ENCODE measurements around the gene PUSL1.

PUSL1 gene

GRCh38 chr1:1317420-1317819, 9.0 kb downstream of the PUSL1 start:
- Histone ChIP-seq H3K9me2 (replicated peaks; ENCODE audit: control insufficient read depth, low read length) (no peaks in the 10 kb centered on the region), H3K4me3 (ENCODE audit: low read length) (no peak overlapping the region), H3K4me2 (ENCODE audit: low read length) (no peak overlapping the region), H3K27me3 (ENCODE audit: control insufficient read depth, low read length) (no peaks in the 10 kb centered on the region), H3K4me1 (ENCODE audit: control insufficient read depth, low read length) (0 out of 2 replicates have a peak, but pooled peaks cover 2% of the 10 kb centered on the region), H3K27ac (ENCODE audit: low read depth, low read length) (no peak overlapping the region), H3K9me3 (ENCODE audit: control insufficient read depth, insufficient read depth, low read length) (no peaks in the 10 kb centered on the region), H3K36me3 (ENCODE audit: control insufficient read depth, low read length) (peaks cover 76% of the 10 kb centered on the region), H3F3A (ENCODE audit: control insufficient read depth, insufficient read depth) (peaks cover 9% of the 10 kb centered on the region; the same call in 1 of the 2 replicates), H3K79me2 (ENCODE audit: control insufficient read depth, low read length) (peaks cover 47% of the 10 kb centered on the region), H4K20me1 (ENCODE audit: control insufficient read depth, insufficient read depth, low read depth, low read length) (peaks cover 14% of the 10 kb centered on the region; the same call in 1 of the 2 replicates)
- TF ChIP-seq CTCF (IDR thresholded peaks at IDR 0.05; ENCODE audit: low read depth, low read length, poor library complexity, severe bottlenecking) (no peak), EZH2phosphoT487 (IDR thresholded peaks at IDR 0.05; ENCODE audit: borderline replicate concordance, low read length) (no peak)

- H3K79me2 ChIP-seq (ENCODE audit: control insufficient read depth, low read length) = peaks cover 54% of the 10 kb centered on the region
- no peak overlapping the region for H3K27ac ChIP-seq (ENCODE audit: low read depth, low read length)
- peaks cover 9% of the 10 kb centered on the region; the same call in 1 of the 2 replicates for H3F3A ChIP-seq (ENCODE audit: control insufficient read depth, insufficient read depth)
- peaks cover 72% of the 10 kb centered on the region for H3K36me3 ChIP-seq (ENCODE audit: control insufficient read depth, low read length)
- peaks cover 6% of the 10 kb centered on the region for H3K4me1 ChIP-seq (ENCODE audit: control insufficient read depth, low read length)
- H3K27me3 ChIP-seq (ENCODE audit: control insufficient read depth, low read length) = no peaks in the 10 kb centered on the region
- H4K20me1 ChIP-seq (ENCODE audit: control insufficient read depth, insufficient read depth, low read depth, low read length) = peaks cover 18% of the 10 kb centered on the region
- H3K4me3 ChIP-seq (ENCODE audit: low read length) = no peak overlapping the region
- no peak for TF ChIP-seq CTCF (IDR thresholded peaks at IDR 0.05; ENCODE audit: low read depth, low read length, poor library complexity, severe bottlenecking)
- TF ChIP-seq EZH2phosphoT487 (IDR thresholded peaks at IDR 0.05; ENCODE audit: borderline replicate concordance, low read length) = no peak
- no peak overlapping the region for H3K4me2 ChIP-seq (ENCODE audit: low read length)
- H3K9me2 ChIP-seq (replicated peaks; ENCODE audit: control insufficient read depth, low read length) = no peaks in the 10 kb centered on the region
- H3K9me3 ChIP-seq (ENCODE audit: control insufficient read depth, insufficient read depth, low read length) = no peaks in the 10 kb centered on the region
These were observed 9.8 kb downstream of the PUSL1 start for GRCh38 chr1:1318131-1318652.

- H3K27ac ChIP-seq (ENCODE audit: low read depth, low read length) = no peak overlapping the region
- H3K36me3 ChIP-seq (ENCODE audit: control insufficient read depth, low read length) = peaks cover 67% of the 10 kb centered on the region
- peaks cover 11% of the 10 kb centered on the region for H3K4me1 ChIP-seq (ENCODE audit: control insufficient read depth, low read length)
- H3K4me2 ChIP-seq (ENCODE audit: low read length) = no peak overlapping the region
- no peak for TF ChIP-seq EZH2phosphoT487 (IDR thresholded peaks at IDR 0.05; ENCODE audit: borderline replicate concordance, low read length)
- TF ChIP-seq CTCF (IDR thresholded peaks at IDR 0.05; ENCODE audit: low read depth, low read length, poor library complexity, severe bottlenecking) = no peak
- peaks cover 9% of the 10 kb centered on the region; the same call in 1 of the 2 replicates for H3F3A ChIP-seq (ENCODE audit: control insufficient read depth, insufficient read depth)
- no peaks in the 10 kb centered on the region for H3K9me3 ChIP-seq (ENCODE audit: control insufficient read depth, insufficient read depth, low read length)
- no peaks in the 10 kb centered on the region for H3K27me3 ChIP-seq (ENCODE audit: control insufficient read depth, low read length)
- no peak overlapping the region for H3K4me3 ChIP-seq (ENCODE audit: low read length)
- H3K9me2 ChIP-seq (replicated peaks; ENCODE audit: control insufficient read depth, low read length) = no peaks in the 10 kb centered on the region
- peaks cover 53% of the 10 kb centered on the region for H3K79me2 ChIP-seq (ENCODE audit: control insufficient read depth, low read length)
- peaks cover 21% of the 10 kb centered on the region for H4K20me1 ChIP-seq (ENCODE audit: control insufficient read depth, insufficient read depth, low read depth, low read length)
These were observed 10.6 kb downstream of the PUSL1 start for GRCh38 chr1:1318777-1319645.

All from DOHH2 (cell line).